Measurements from ENCODE around the gene C1orf232. TPM values are rescaled to one million over a fixed set of nuclear protein-coding genes. Genes with fewer than 3 reads are reported as not detected.
A peak's percentile ranks its signal among the peaks of the same experiment; 100 is the strongest.

The C1orf232 gene
- not detected in 2 replicates for total RNA-seq

DNA sequence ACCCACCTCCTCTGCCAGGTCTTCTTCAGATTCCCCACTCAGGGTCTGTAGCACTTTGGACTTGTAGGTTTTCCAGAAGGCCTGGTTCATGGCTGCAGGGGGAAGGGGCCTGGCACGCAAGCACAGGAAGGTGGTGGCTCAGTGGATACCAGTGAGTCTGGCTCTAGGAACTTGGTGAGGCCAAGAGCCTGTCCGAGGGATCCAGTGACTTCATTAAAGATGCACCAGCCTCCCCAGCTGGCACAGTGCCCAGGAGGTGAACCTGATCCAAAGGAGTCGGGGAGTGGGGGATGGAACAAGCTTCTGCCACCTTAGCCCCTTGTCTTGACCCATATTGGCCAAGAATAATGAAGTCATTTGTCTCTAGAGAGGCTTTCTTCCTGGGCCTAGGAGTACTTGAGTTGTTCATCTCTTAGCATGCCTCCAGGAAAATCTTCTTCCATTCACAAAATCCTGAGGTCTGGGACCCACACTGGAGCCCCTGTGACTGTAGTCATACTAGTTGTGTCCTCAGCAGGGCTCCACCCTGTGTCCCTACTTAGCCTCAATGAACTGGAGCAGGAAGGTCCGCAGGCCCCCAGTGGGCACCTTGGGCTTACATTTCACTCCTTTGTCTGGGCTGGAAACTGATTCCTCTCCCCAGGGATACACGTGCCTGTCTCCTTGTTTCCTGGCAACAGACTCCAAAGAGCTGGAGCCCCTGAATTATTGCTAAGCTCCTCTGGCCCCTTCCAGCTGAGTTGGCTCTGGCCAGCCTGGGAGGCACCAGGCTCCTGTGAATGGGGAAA lies at the start of gene C1orf232:
C1orf232 (minus strand) TSS at position 554 of the 788 bp plus-strand sequence; CDS start at position 90, 464 bp downstream.
- POLR2A ChIA-PET: no interaction called here
- Mint-ChIP-seq H3K27me3 (no peaks in the 10 kb centered on the region), H3K4me1 (peaks cover 24% of the 10 kb centered on the region), H3K4me3 (peak within 1 kb of the TSS; percentile 91), H3K27ac (peak within 1 kb of the TSS; percentile 84), H3K36me3 (ENCODE audit: low read depth) (no peaks in the 10 kb centered on the region), H3K9me3 (no peaks in the 10 kb centered on the region)
- intact Hi-C loops (cut with micrococcal nuclease): loop anchor here (1.0 to 2.0 kb wide), 4 partner anchors 58 to 195 kb away; partner anchors contain the start of genes CEP85 and PDIK1L
- CTCF ChIA-PET: interaction anchor here (1.2 to 3.1 kb wide), 8 partner anchors 11 to 249 kb away, joined by 3 to 35 read pairs (median 6); partner anchors contain the start of gene CEP85
- TF ChIP-seq, protein P1, sequence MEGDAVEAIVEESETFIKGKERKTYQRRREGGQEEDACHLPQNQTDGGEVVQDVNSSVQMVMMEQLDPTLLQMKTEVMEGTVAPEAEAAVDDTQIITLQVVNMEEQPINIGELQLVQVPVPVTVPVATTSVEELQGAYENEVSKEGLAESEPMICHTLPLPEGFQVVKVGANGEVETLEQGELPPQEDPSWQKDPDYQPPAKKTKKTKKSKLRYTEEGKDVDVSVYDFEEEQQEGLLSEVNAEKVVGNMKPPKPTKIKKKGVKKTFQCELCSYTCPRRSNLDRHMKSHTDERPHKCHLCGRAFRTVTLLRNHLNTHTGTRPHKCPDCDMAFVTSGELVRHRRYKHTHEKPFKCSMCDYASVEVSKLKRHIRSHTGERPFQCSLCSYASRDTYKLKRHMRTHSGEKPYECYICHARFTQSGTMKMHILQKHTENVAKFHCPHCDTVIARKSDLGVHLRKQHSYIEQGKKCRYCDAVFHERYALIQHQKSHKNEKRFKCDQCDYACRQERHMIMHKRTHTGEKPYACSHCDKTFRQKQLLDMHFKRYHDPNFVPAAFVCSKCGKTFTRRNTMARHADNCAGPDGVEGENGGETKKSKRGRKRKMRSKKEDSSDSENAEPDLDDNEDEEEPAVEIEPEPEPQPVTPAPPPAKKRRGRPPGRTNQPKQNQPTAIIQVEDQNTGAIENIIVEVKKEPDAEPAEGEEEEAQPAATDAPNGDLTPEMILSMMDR (IDR thresholded peaks at IDR 0.05): no peak
- DNase-seq (no peak), ATAC-seq (ENCODE audit: low read depth) (no peak)

DNA sequence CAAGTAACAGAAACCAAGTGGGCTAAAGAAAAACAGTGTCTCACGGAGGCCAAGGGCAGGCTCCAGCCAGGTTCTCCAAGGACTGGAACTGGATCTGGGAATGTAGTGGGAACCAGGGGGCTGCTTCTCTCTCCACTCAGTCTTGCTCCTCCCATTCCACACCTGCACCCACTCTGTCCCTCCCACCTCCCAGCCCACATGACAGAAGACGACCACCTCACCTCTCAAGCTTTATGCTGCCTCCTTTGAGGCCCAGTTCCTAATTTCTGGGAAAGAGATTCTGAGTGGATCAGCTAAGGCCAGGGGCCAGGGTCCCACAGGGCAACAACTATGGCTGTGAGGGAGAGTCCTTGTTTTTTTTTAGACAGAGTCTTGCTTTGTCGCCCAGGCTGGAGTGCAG lies 46.5 kb upstream of the C1orf232 start:
- TF ChIP-seq, protein P1 (IDR thresholded peaks at IDR 0.05): no peak
- Mint-ChIP-seq H3K9me3 (no peaks in the 10 kb centered on the region), H3K36me3 (ENCODE audit: low read depth) (no peaks in the 10 kb centered on the region), H3K27ac (no peak overlapping the region), H3K4me1 (no peaks in the 10 kb centered on the region), H3K4me3 (no peak overlapping the region), H3K27me3 (peaks cover 2% of the 10 kb centered on the region)
- DNase-seq (no peak), ATAC-seq (ENCODE audit: low read depth) (no peak)
- POLR2A ChIA-PET: no interaction called here
- intact Hi-C loops (cut with micrococcal nuclease): no loop called here
- CTCF ChIA-PET: no interaction called here

DNA sequence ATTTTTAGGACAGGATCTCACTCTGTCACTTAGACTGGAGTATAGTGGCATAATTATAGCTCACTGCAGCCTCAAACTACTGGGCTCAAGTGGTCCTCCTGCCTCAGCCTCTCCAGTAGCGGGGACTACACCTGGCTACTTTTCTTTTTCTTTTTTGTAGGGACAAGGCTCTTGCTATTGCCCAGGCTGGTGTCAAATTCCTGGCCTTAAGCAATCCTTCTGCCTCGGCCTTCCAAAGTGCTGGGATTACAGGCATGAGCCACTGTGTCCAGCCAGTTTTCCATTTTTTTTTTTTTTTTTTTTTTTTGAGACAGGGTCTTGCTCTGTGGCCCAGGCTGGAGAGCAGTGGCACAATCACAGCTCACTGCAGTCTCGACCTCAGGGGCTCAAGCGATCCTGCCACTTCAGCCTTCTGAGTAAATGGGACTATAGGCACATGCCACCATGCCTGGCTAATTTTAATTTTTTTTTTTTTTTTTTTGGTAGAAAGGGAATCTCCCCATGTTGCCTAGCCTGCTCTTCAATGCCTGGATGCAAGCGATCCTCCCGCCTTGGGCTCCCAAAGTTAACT lies 44.7 kb upstream of the C1orf232 start:
- DNase-seq: no peak
- TF ChIP-seq, protein P1 (IDR thresholded peaks at IDR 0.05): no peak
- Mint-ChIP-seq H3K27ac (no peak overlapping the region), H3K27me3 (peaks cover 2% of the 10 kb centered on the region), H3K36me3 (ENCODE audit: low read depth) (no peaks in the 10 kb centered on the region), H3K4me1 (no peaks in the 10 kb centered on the region), H3K4me3 (no peak overlapping the region), H3K9me3 (no peaks in the 10 kb centered on the region)
- intact Hi-C loops (cut with micrococcal nuclease): no loop called here
- ChIA-PET CTCF (interaction anchor here (0.7 kb wide), 1 partner anchor 17 kb away, joined by 3 read pairs; no protein-coding TSS in a partner anchor), POLR2A (no interaction called here)
- no peak for ATAC-seq (ENCODE audit: low read depth)

DNA sequence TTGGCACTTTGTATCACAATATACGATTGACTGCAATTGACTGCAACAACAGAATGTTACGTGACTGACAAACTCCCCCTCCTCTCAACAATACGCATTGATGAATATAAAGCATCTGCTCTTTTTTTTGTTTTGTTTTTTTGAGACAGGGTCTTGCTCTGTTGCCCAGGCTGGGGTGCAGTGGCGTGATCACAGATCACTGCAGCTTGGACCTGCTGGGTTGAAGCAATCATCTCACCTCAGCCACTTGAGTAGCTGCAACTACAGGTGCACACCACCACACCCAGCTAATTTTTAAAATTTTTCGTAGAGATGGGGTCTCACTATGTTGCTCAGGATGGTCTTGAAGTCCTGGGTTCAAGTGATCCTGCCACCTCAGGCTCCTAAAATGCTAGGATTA lies 44.0 kb upstream of the C1orf232 start:
- ChIA-PET POLR2A (no interaction called here), CTCF (interaction anchor here (0.7 to 1.2 kb wide), 2 partner anchors 16 to 204 kb away, joined by 3 to 4 read pairs; no protein-coding TSS in a partner anchor)
- no peaks in the 10 kb centered on the region for H3K36me3 Mint-ChIP-seq (ENCODE audit: low read depth)
- no peaks in the 10 kb centered on the region for H3K9me3 Mint-ChIP-seq
- ATAC-seq (ENCODE audit: low read depth) (no peak), DNase-seq (no peak)
- H3K4me3 Mint-ChIP-seq: no peak overlapping the region
- TF ChIP-seq, protein P1 (IDR thresholded peaks at IDR 0.05): no peak
- no peak overlapping the region for H3K27ac Mint-ChIP-seq
- no peaks in the 10 kb centered on the region for H3K4me1 Mint-ChIP-seq
- H3K27me3 Mint-ChIP-seq: peaks cover 2% of the 10 kb centered on the region
- intact Hi-C loops (cut with micrococcal nuclease): no loop called here

DNA sequence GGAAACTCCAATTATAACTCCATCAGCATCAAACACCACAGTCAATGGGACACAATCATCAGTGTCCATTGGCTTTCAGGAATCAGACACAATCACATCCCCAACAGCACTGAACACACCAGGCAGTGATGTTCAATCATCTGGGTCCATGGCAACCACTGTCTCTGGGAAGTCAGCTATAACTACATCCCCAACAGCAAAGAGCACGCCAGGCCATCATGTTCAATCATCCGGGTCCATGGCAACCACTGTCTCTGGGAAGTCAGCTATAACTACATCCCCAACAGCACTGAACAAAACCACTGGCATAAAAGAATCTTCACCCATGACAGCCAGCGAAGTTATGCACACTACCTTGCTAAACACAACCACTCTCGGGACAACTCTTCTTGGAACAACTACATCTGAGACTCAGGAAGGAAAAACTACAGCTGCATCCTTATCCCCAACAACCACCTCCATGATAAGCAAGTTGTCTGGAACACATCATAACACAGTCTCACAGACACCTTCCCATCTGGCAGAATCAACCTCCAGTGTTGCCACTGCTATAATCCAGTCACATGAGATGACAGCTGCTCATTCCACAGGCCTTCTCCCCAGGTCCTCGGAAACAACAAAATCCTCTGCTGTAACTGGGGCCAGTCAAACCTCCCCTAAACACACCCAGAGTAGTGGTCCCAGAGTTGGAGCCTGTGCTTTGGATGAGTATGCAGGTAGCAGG lies 41.5 kb upstream of the C1orf232 start:
- Mint-ChIP-seq H3K27me3 (peaks cover 3% of the 10 kb centered on the region), H3K27ac (no peak overlapping the region), H3K9me3 (no peaks in the 10 kb centered on the region), H3K4me1 (no peaks in the 10 kb centered on the region), H3K36me3 (ENCODE audit: low read depth) (no peaks in the 10 kb centered on the region), H3K4me3 (no peak overlapping the region)
- CTCF ChIA-PET: no interaction called here
- intact Hi-C loops (cut with micrococcal nuclease): no loop called here
- ATAC-seq (ENCODE audit: low read depth) (no peak), DNase-seq (no peak)
- POLR2A ChIA-PET: no interaction called here
- TF ChIP-seq, protein P1 (IDR thresholded peaks at IDR 0.05): no peak
